SK-N-SH treated with all-trans-retinoic acid at 6 μM for 48 hours (cell line): Measurements from ENCODE around the gene RNF10.

Experiments
- ARNTL ChIP-seq: fragments of 450-650 bp; formaldehyde crosslinking; IDR thresholded peaks from 2 replicates; pipeline ENCODE4 v1.5.0; 2020; ENCODE audit warnings: low read depth, mild to moderate bottlenecking, moderate library complexity, borderline replicate concordance
- CREB5 ChIP-seq: fragments of 250-450 bp; sonication (Bioruptor Pico); IDR thresholded peaks from 2 replicates; pipeline ENCODE4 v1.5.1; 2020; ENCODE audit warnings: low read depth, mild to moderate bottlenecking, moderate library complexity
- ESRRG ChIP-seq: fragments of 250-450 bp; sonication (Bioruptor Pico); IDR thresholded peaks from 2 replicates; pipeline ENCODE4 v1.6.1; 2021; ENCODE audit warnings: mild to moderate bottlenecking
- PPARA ChIP-seq: fragments of 250-450 bp; sonication (Bioruptor Pico); IDR thresholded peaks from 2 replicates; pipeline ENCODE4 v1.5.0; 2020; ENCODE audit warnings: mild to moderate bottlenecking, borderline replicate concordance
- ZC3H10 ChIP-seq: fragments of 250-450 bp; sonication (Bioruptor Pico); IDR thresholded peaks from 2 replicates; pipeline ENCODE4 v1.5.1; 2021; ENCODE audit warnings: mild to moderate bottlenecking, moderate library complexity
- ZFP3 ChIP-seq: fragments of 250-450 bp; sonication (Bioruptor Pico); IDR thresholded peaks from 2 replicates; pipeline ENCODE4 v1.5.0; 2020; ENCODE audit warnings: mild to moderate bottlenecking, moderate library complexity
- TF ChIP-seq, protein P1 (sequence below): fragments of 250-450 bp; sonication (Bioruptor Pico); IDR thresholded peaks from 2 replicates; pipeline ENCODE4 v1.8.0; 2020; ENCODE audit warnings: mild to moderate bottlenecking, moderate library complexity, borderline replicate concordance
- TF ChIP-seq, protein P2 (sequence below): fragments of 250-450 bp; sonication (Bioruptor Pico); IDR thresholded peaks from 2 replicates; pipeline ENCODE4 v1.8.0; 2021; ENCODE audit warnings: low read depth, mild to moderate bottlenecking, moderate library complexity, borderline replicate concordance

DNA sequence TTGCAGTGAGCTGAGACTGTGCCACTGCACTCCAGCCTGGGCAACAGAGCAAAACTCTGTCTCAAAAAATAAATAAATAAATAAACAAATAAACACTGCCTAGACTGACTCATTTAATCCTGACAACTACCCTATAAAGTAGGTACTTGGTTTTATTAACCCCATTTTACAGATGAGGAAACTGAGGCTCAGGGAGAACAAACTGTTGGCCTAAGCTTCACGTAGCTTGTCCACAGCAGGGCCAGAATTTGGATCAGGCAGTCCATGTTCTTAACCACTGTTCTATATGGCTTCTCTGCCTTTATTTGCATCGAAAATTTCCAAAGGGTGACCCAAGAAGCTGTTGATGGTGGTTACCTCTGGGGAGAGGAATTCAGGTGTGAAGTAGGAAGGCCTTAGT, 52.7 kb downstream of the RNF10 start:
- TF ChIP-seq PPARA (CRISPR knock-in tag) (no peak), ESRRG (CRISPR knock-in tag) (no peak), ZFP3 (no peak), ZC3H10 (CRISPR knock-in tag) (no peak), CREB5 (no peak), ARNTL (CRISPR knock-in tag) (no peak)
- TF ChIP-seq, protein P1, sequence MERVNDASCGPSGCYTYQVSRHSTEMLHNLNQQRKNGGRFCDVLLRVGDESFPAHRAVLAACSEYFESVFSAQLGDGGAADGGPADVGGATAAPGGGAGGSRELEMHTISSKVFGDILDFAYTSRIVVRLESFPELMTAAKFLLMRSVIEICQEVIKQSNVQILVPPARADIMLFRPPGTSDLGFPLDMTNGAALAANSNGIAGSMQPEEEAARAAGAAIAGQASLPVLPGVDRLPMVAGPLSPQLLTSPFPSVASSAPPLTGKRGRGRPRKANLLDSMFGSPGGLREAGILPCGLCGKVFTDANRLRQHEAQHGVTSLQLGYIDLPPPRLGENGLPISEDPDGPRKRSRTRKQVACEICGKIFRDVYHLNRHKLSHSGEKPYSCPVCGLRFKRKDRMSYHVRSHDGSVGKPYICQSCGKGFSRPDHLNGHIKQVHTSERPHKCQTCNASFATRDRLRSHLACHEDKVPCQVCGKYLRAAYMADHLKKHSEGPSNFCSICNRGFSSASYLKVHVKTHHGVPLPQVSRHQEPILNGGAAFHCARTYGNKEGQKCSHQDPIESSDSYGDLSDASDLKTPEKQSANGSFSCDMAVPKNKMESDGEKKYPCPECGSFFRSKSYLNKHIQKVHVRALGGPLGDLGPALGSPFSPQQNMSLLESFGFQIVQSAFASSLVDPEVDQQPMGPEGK (CRISPR knock-in tag) = no peak
- TF ChIP-seq, protein P2, sequence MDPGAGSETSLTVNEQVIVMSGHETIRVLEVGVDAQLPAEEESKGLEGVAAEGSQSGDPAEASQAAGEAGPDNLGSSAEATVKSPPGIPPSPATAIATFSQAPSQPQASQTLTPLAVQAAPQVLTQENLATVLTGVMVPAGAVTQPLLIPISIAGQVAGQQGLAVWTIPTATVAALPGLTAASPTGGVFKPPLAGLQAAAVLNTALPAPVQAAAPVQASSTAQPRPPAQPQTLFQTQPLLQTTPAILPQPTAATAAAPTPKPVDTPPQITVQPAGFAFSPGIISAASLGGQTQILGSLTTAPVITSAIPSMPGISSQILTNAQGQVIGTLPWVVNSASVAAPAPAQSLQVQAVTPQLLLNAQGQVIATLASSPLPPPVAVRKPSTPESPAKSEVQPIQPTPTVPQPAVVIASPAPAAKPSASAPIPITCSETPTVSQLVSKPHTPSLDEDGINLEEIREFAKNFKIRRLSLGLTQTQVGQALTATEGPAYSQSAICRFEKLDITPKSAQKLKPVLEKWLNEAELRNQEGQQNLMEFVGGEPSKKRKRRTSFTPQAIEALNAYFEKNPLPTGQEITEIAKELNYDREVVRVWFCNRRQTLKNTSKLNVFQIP (CRISPR knock-in tag) = no peak
